ENCODE results near the gene ZNF638.
"Not testable (repeated sequence)": the region's sequence is repeated elsewhere in the genome, so short reads cannot be mapped to it uniquely, and the experiment has no call there.

Gene ZNF638

DNA sequence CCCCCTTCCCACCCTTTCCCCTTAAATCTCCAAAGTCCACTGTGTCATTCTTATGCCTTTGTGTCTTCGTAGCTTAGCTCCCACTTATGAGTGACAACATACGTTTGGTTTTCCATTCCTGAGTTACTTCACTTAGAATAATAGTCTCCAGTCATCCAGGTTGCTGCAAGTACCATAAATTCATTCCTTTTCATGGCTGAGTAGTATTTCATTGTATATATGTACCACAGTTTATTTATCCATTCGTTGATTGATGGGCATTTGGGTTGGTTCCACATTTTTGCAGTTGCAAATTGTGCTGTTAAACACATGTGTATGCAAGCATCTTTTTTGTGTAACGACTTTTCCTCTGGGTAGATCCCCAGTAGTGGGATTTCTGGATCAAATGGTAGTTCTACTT, 14.5 kb upstream of the ZNF638 start:
- Histone ChIP-seq H3K4me2 (ENCODE audit: low read depth, low read length, poor library complexity, severe bottlenecking) (no peak overlapping the region), H4K20me1 (ENCODE audit: insufficient read depth, low read length, poor library complexity, severe bottlenecking) (no peaks in the 10 kb centered on the region), H3F3A (ENCODE audit: low read depth) (no peaks in the 10 kb centered on the region), H2AFZ (ENCODE audit: low read length) (no peak overlapping the region), H3K9me2 (replicated peaks; ENCODE audit: low read depth, low read length) (no peaks in the 10 kb centered on the region), H3K4me3 (ENCODE audit: low read length, poor library complexity, severe bottlenecking) (no peak overlapping the region), H3K9me3 (ENCODE audit: insufficient read depth, low read depth, low read length) (peaks cover 4% of the 10 kb centered on the region; the same call in 1 of the 2 replicates), H3K27me3 (ENCODE audit: insufficient read depth, low read length, poor library complexity, severe bottlenecking) (no peaks in the 10 kb centered on the region), H3K79me2 (ENCODE audit: insufficient read depth, low read length) (no peaks in the 10 kb centered on the region), H3K36me3 (ENCODE audit: insufficient read depth, low read length) (no peaks in the 10 kb centered on the region), H3K4me1 (ENCODE audit: insufficient read depth, low read length, poor library complexity, severe bottlenecking) (no peaks in the 10 kb centered on the region), H3K9ac (ENCODE audit: low read depth, low read length, poor library complexity, severe bottlenecking) (no peak overlapping the region)
- TF ChIP-seq, protein P1, sequence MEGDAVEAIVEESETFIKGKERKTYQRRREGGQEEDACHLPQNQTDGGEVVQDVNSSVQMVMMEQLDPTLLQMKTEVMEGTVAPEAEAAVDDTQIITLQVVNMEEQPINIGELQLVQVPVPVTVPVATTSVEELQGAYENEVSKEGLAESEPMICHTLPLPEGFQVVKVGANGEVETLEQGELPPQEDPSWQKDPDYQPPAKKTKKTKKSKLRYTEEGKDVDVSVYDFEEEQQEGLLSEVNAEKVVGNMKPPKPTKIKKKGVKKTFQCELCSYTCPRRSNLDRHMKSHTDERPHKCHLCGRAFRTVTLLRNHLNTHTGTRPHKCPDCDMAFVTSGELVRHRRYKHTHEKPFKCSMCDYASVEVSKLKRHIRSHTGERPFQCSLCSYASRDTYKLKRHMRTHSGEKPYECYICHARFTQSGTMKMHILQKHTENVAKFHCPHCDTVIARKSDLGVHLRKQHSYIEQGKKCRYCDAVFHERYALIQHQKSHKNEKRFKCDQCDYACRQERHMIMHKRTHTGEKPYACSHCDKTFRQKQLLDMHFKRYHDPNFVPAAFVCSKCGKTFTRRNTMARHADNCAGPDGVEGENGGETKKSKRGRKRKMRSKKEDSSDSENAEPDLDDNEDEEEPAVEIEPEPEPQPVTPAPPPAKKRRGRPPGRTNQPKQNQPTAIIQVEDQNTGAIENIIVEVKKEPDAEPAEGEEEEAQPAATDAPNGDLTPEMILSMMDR (conservative IDR thresholded peaks at IDR 0.05; ENCODE audit: low read length), result no peak
- TF ChIP-seq EZH2phosphoT487 (IDR thresholded peaks at IDR 0.05; ENCODE audit: borderline replicate concordance), result no peak

DNA sequence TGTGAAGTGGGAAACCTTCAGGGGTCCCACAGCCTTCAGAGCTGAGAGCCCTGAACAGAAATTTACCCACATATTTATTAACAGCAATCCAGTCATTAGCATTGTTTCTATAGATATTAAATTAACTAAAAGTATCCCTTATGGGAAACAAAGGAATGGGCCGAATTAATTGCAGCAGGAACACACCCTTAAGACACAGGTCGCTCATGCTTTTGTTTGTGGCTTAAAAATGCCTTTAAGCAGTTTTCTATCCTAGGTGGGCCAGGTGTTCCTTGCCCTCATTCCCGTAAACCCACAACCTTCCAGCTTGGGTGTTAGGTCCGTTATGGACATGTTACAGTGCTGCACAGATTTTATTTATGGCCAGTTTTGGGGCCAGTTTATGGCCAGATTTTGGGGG, 13.7 kb upstream of the ZNF638 start:
- H3K4me2 ChIP-seq (ENCODE audit: low read depth, low read length, poor library complexity, severe bottlenecking); H3K27me3 ChIP-seq (ENCODE audit: insufficient read depth, low read length, poor library complexity, severe bottlenecking); H3K9ac ChIP-seq (ENCODE audit: low read depth, low read length, poor library complexity, severe bottlenecking); H2AFZ ChIP-seq (ENCODE audit: low read length); H3K9me2 ChIP-seq (replicated peaks; ENCODE audit: low read depth, low read length); H3K79me2 ChIP-seq (ENCODE audit: insufficient read depth, low read length); H3F3A ChIP-seq (ENCODE audit: low read depth); H3K4me1 ChIP-seq (ENCODE audit: insufficient read depth, low read length, poor library complexity, severe bottlenecking); H4K20me1 ChIP-seq (ENCODE audit: insufficient read depth, low read length, poor library complexity, severe bottlenecking); H3K36me3 ChIP-seq (ENCODE audit: insufficient read depth, low read length); H3K4me3 ChIP-seq (ENCODE audit: low read length, poor library complexity, severe bottlenecking); H3K9me3 ChIP-seq (ENCODE audit: insufficient read depth, low read depth, low read length): not testable (repeated sequence)

DNA sequence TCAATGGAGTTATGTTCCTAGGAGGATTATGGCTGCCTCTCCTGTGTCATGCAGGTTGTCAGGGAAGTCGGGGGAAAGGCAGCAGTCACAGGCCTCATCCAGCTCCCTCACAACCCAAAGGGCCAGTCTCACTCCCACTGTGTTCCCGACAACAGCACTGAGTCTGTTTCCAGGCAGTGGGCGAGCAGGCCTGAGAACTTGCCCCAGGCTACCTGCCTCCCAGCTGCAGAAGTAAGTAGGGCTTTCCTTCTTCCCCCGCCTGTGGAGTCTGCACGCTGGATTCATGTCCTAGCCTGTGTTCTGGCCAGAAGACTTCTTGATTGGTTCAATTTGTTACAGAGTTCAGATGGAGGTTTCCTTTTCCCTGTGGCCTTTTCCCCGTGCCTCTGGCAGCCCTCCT, 8.2 kb upstream of the ZNF638 start:
- Histone ChIP-seq H3F3A (ENCODE audit: low read depth) (no peaks in the 10 kb centered on the region), H2AFZ (ENCODE audit: low read length) (no peak overlapping the region), H3K9me2 (replicated peaks; ENCODE audit: low read depth, low read length) (no peaks in the 10 kb centered on the region), H3K4me1 (ENCODE audit: insufficient read depth, low read length, poor library complexity, severe bottlenecking) (no peaks in the 10 kb centered on the region), H3K27me3 (ENCODE audit: insufficient read depth, low read length, poor library complexity, severe bottlenecking) (no peaks in the 10 kb centered on the region), H3K9me3 (ENCODE audit: insufficient read depth, low read depth, low read length) (peaks cover 4% of the 10 kb centered on the region; the same call in 1 of the 2 replicates), H3K4me3 (ENCODE audit: low read length, poor library complexity, severe bottlenecking) (no peak overlapping the region), H3K36me3 (ENCODE audit: insufficient read depth, low read length) (no peaks in the 10 kb centered on the region), H3K4me2 (ENCODE audit: low read depth, low read length, poor library complexity, severe bottlenecking) (no peak overlapping the region), H4K20me1 (ENCODE audit: insufficient read depth, low read length, poor library complexity, severe bottlenecking) (no peaks in the 10 kb centered on the region), H3K79me2 (ENCODE audit: insufficient read depth, low read length) (no peaks in the 10 kb centered on the region), H3K9ac (ENCODE audit: low read depth, low read length, poor library complexity, severe bottlenecking) (no peak overlapping the region)
- TF ChIP-seq, protein P1 (conservative IDR thresholded peaks at IDR 0.05; ENCODE audit: low read length), result no peak
- TF ChIP-seq EZH2phosphoT487 (IDR thresholded peaks at IDR 0.05; ENCODE audit: borderline replicate concordance), result no peak

DNA sequence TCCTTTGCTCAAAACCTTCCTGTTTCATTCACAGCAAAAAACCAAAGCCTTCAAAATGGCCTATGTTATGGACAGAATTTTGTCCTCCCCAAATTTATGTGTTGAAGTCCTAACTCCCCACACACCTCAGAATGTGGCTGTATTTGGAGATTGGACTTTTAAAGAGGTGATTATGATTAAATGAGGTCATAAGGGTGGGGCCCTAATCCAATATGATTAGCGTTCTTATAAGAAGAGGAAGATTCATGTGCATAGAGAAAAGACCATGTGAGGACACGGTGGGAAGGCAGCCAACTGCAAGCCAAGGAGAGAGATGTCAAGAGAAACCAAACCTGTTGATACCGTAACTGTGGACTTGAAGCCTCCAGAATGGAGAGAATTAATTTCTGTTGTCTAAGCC, 4.6 kb upstream of the ZNF638 start:
- H3F3A ChIP-seq (ENCODE audit: low read depth), result no peaks in the 10 kb centered on the region
- no peaks in the 10 kb centered on the region for H3K9me2 ChIP-seq (replicated peaks; ENCODE audit: low read depth, low read length)
- H3K27me3 ChIP-seq (ENCODE audit: insufficient read depth, low read length, poor library complexity, severe bottlenecking), result no peaks in the 10 kb centered on the region
- H4K20me1 ChIP-seq (ENCODE audit: insufficient read depth, low read length, poor library complexity, severe bottlenecking), result no peaks in the 10 kb centered on the region
- no peaks in the 10 kb centered on the region for H3K4me1 ChIP-seq (ENCODE audit: insufficient read depth, low read length, poor library complexity, severe bottlenecking)
- TF ChIP-seq, protein P1 (conservative IDR thresholded peaks at IDR 0.05; ENCODE audit: low read length), result no peak
- TF ChIP-seq EZH2phosphoT487 (IDR thresholded peaks at IDR 0.05; ENCODE audit: borderline replicate concordance), result no peak
- H3K9ac ChIP-seq (ENCODE audit: low read depth, low read length, poor library complexity, severe bottlenecking), result no peak overlapping the region
- H3K36me3 ChIP-seq (ENCODE audit: insufficient read depth, low read length), result no peaks in the 10 kb centered on the region
- no peak overlapping the region for H3K4me2 ChIP-seq (ENCODE audit: low read depth, low read length, poor library complexity, severe bottlenecking)
- no peak overlapping the region for H2AFZ ChIP-seq (ENCODE audit: low read length)
- no peak overlapping the region for H3K4me3 ChIP-seq (ENCODE audit: low read length, poor library complexity, severe bottlenecking)
- H3K79me2 ChIP-seq (ENCODE audit: insufficient read depth, low read length), result peaks cover 4% of the 10 kb centered on the region
- peaks cover 4% of the 10 kb centered on the region; the same call in 1 of the 2 replicates for H3K9me3 ChIP-seq (ENCODE audit: insufficient read depth, low read depth, low read length)

All from Loucy (cell line).